GM12873 (cell line): ENCODE measurements around the gene TPSD1.

Source experiments
- TF ChIP-seq, protein P1 (sequence below): IDR thresholded peaks from 2 replicates; pipeline ENCODE4 v1.5.1; 2012; ENCODE audit warnings: low read depth, mild to moderate bottlenecking, moderate library complexity, low read length, control low read depth; ENCODE audit not compliant: insufficient read depth; ENCODE audit errors: missing control alignments

Gene TPSD1

GRCh38 chr16:1276580-1276878 lies 20.7 kb downstream of the TPSD1 start:
- TF ChIP-seq, protein P1, sequence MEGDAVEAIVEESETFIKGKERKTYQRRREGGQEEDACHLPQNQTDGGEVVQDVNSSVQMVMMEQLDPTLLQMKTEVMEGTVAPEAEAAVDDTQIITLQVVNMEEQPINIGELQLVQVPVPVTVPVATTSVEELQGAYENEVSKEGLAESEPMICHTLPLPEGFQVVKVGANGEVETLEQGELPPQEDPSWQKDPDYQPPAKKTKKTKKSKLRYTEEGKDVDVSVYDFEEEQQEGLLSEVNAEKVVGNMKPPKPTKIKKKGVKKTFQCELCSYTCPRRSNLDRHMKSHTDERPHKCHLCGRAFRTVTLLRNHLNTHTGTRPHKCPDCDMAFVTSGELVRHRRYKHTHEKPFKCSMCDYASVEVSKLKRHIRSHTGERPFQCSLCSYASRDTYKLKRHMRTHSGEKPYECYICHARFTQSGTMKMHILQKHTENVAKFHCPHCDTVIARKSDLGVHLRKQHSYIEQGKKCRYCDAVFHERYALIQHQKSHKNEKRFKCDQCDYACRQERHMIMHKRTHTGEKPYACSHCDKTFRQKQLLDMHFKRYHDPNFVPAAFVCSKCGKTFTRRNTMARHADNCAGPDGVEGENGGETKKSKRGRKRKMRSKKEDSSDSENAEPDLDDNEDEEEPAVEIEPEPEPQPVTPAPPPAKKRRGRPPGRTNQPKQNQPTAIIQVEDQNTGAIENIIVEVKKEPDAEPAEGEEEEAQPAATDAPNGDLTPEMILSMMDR, result no peak

DNA sequence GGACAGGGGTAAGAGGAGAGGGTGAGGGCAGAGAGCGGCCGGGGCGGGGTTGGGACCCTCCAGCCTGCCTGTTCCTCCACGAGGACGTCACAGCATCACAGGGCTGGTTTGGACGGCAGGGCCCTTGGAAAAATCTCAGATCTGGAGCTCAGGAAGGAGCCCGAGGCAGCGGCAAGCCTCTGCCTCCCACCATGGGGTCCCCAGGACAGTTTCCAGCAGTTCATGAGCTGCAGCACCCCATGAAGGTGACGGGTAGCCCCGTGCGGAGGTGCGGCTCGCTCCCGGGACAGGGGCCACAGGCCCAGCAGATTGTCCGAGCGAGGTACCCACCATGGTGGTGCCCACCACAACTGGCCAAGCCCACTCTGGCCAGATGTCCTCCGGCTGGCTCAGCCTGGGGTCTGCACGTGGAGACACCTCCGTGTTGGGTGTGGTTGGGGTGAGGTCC lies 21.3 kb downstream of the TPSD1 start:
- TF ChIP-seq, protein P1, result no peak

DNA sequence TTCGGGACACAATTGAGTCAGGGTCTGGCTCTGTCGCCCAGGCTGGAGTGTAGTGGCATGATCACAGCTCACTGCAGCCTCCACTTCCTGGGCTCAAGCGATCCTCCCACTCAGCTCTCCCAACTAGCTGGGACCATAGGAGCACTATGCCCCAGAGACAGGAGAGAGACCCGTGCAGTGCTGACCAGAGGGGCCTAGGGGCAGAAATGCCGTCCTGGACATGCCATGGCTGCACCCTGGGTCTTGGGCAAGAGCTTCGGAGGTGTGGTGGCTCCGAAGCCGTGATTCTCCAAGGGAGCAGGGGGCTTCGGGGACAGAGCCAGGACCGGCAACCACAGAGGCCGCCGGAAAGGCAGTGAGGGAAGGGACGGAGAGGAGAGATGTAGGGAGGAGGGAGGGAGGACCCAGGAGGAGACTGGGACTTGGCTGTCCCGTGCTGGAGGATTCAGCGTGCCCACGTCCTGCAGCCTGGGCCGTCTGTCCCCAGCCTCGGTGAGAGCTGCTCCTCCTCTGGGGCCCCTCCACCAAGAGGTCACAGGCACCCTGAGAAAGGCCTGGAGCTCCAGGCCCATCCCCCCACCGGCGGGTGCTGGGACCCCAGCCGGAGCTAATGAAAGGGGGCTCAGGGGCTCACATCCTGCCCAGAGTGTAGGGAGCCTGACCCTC lies 21.9 kb downstream of the TPSD1 start:
- TF ChIP-seq, protein P1, result no peak

GRCh38 chr16:1278477-1278876 lies 22.6 kb downstream of the TPSD1 start:
- TF ChIP-seq, protein P1, result no peak

GRCh38 chr16:1279081-1279944 lies 23.4 kb downstream of the TPSD1 start:
- TF ChIP-seq, protein P1, result no peak

GRCh38 chr16:1279945-1280589 lies 24.2 kb downstream of the TPSD1 start:
- TF ChIP-seq, protein P1, result no peak

DNA sequence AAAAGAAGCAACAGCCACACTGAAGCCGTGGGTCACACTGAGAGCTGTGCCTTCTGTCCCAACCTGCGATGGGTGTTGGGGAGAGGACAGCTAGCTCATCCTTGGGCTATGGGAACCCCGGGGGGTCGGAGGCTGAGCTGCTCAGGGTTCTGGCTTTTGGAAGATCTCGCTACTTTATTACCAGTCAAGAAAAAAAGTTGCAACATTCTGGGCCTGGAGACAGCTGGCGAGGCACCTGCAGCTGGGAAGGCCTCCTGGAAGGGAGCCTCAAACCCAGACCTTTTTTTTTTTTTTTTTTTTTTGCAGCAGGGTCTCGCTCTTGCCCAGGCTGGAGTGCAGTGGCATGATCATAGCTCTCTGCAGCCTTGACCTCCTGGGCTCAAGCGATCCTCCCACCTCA lies 24.9 kb downstream of the TPSD1 start:
- TF ChIP-seq, protein P1, result no peak
